Testis (tissue), 3 donors: ENCODE measurements around the gene ZFP57. TPM values are rescaled to one million over a fixed set of nuclear protein-coding genes. Genes with fewer than 3 reads are reported as not detected.
A peak's percentile ranks its signal among the peaks of the same experiment; 100 is the strongest.

ENCODE experiments used
- DNase-seq: peaks from one replicate; pipeline ENCODE4 v3.0.0-alpha.2; 2019
- H3K27ac ChIP-seq, 2 donors: fragments of 200-600 bp; sonication (generic); one replicate each; pipeline ENCODE4 v1.5.1; 2019
- H3K27me3 ChIP-seq: fragments of 200-600 bp; sonication (generic); one replicate; pipeline ENCODE4 v1.5.1; 2019
- H3K36me3 ChIP-seq: fragments of 200-600 bp; sonication (generic); one replicate; pipeline ENCODE4 v1.5.1; 2017; ENCODE audit warnings: low read depth; ENCODE audit errors: missing control alignments
- H3K4me1 ChIP-seq: fragments of 200-600 bp; sonication (generic); one replicate; pipeline ENCODE4 v1.5.1; 2019
- H3K4me3 ChIP-seq, 2 donors: fragments of 200-600 bp; sonication (generic); one replicate each; pipeline ENCODE4 v1.5.1; 2017 to 2019
- H3K9me3 ChIP-seq: fragments of 200-600 bp; sonication (generic); one replicate; pipeline ENCODE4 v1.5.1; 2017
- CTCF ChIP-seq, 3 experiments: fragments of 450-650 bp in 2 of 3; fragments of 200-600 bp in 1 of 3; sonication (generic) in 1 of 3; IDR thresholded peaks; one replicate each; pipeline ENCODE4 v1.5.1; 2016 to 2019; ENCODE audit warnings: antibody characterized with exemption in 3 of 3, mild to moderate bottlenecking in 2 of 3, moderate library complexity in 1 of 3
- POLR2A ChIP-seq: fragments of 450-650 bp; IDR thresholded peaks from one replicate; pipeline ENCODE4 v1.6.1; 2017; ENCODE audit warnings: antibody characterized with exemption, mild to moderate bottlenecking, moderate library complexity
- WGBS, 2 donors: methylation state at CpG; one replicate each; pipeline ENCODE4 v1.1.5; 2018; 5-methylcytosine and 5-hydroxymethylcytosine counted together
- intact Hi-C: fragments of 100-400 bp; cut with DNase I; formaldehyde crosslinking; loops from one replicate; pipeline ENCODE4 v1.15.1; 2023; ENCODE audit warnings: low total_unique reads
- polyA plus RNA-seq: library from polyadenylated mRNA; stranded (reverse); fragments of 350-450 nt; fragmentation: Illumina TruSeq; extraction: RNeasy Lipid Tissue Mini Kit (QIAGEN cat#74804); gene quantifications from one replicate; pipeline ENCODE4 v1.2.3, GENCODE V29; 2014; ENCODE audit warnings: low read depth, low replicate concordance; ENCODE audit not compliant: insufficient read depth
- total RNA-seq, 2 donors: library from RNA; depleted of rRNA; stranded (reverse); fragments of >200 nt; gene quantifications; one replicate each; pipeline ENCODE4 v1.2.3, GENCODE V29; 2016

The ZFP57 gene
- total and polyA plus RNA-seq, 3 donors from 2014 or later = 0.91 to 1.6 (median 1.4) TPM

- H3K27ac ChIP-seq = no peak overlapping the region
- 61 to 74% methylated on average over 9 to 10 of the region's 10 CpGs for WGBS, 2 donors
- H3K4me3 ChIP-seq = no peak overlapping the region
- H3K27me3 ChIP-seq = no peaks in the 10 kb centered on the region
- no peaks in the 10 kb centered on the region for H3K9me3 ChIP-seq
- intact Hi-C loops = no loop called here
- TF ChIP-seq CTCF (IDR thresholded peaks at IDR 0.05) (no peak), POLR2A (no peak)
- H3K36me3 ChIP-seq = no peaks in the 10 kb centered on the region
- no peaks in the 10 kb centered on the region for H3K4me1 ChIP-seq
- DNase-seq = no peak
Observed at GRCh38 chr6:29652198-29652584, 28.8 kb downstream of the ZFP57 start.

GRCh38 chr6:29651413-29652197 is 29.3 kb downstream of the ZFP57 start:
- TF ChIP-seq POLR2A (no peak), CTCF (IDR thresholded peaks at IDR 0.05) (peak in 2 of 3 experiments; percentile 42 to 64)
- Histone ChIP-seq H3K27ac (no peak overlapping the region), H3K4me3 (no peak overlapping the region), H3K9me3 (no peaks in the 10 kb centered on the region), H3K36me3 (no peaks in the 10 kb centered on the region), H3K4me1 (no peaks in the 10 kb centered on the region), H3K27me3 (no peaks in the 10 kb centered on the region)
- no peak for DNase-seq
- intact Hi-C loops = no loop called here
- 49 to 60% methylated on average over 8 of the region's 8 CpGs for WGBS, 2 donors

- TF ChIP-seq CTCF (IDR thresholded peaks at IDR 0.05) (peak; percentile 94 to 98 (median 97)), POLR2A (peak; percentile 84)
- DNase-seq = peak; percentile 100
- Histone ChIP-seq H3K27me3 (no peaks in the 10 kb centered on the region), H3K27ac (peak overlapping the region; percentile 93 to 96), H3K4me3 (peak overlapping the region; percentile 58 to 65), H3K4me1 (no peaks in the 10 kb centered on the region), H3K9me3 (no peaks in the 10 kb centered on the region), H3K36me3 (no peaks in the 10 kb centered on the region)
- 2 to 4% methylated on average over 33 of the region's 33 CpGs for WGBS, 2 donors
- intact Hi-C loops = loop anchor here (10.0 kb wide), 1 partner anchor 1075 kb away; the partner anchor contains the start of gene TUBB
Observed at GRCh38 chr6:29649701-29650673, 31.0 kb downstream of the ZFP57 start.

- DNase-seq = no peak
- WGBS, 2 donors = 48 to 75% methylated on average over 23 of the region's 23 CpGs
- intact Hi-C loops = loop anchor here (10.0 kb wide), 1 partner anchor 1077 kb away; the partner anchor contains the start of gene TUBB
Observed at GRCh38 chr6:29647927-29648642, 32.9 kb downstream of the ZFP57 start.

More at GRCh38 chr6:29647927-29648642, 32.9 kb downstream of the ZFP57 start:
- Histone ChIP-seq H3K4me3 (no peak overlapping the region), H3K27me3 (no peaks in the 10 kb centered on the region), H3K4me1 (no peaks in the 10 kb centered on the region), H3K9me3 (no peaks in the 10 kb centered on the region), H3K36me3 (no peaks in the 10 kb centered on the region), H3K27ac (no peak overlapping the region)
- peak; percentile 13 to 53 (median 27) for TF ChIP-seq CTCF (IDR thresholded peaks at IDR 0.05)
- TF ChIP-seq POLR2A = no peak
